Breast epithelium (tissue), 3 donors: ENCODE measurements around the gene NEUROD6.

ENCODE experiments used
- POLR2A ChIP-seq: fragments of 450-650 bp; IDR thresholded peaks from one replicate; pipeline ENCODE4 v1.6.1; 2016; ENCODE audit warnings: antibody characterized with exemption, mild to moderate bottlenecking, moderate library complexity
- POLR2AphosphoS5 ChIP-seq, 3 donors: sonication (generic); formaldehyde crosslinking; IDR thresholded peaks; one replicate each; pipeline ENCODE4 v1.6.1; 2017; ENCODE audit warnings: antibody characterized with exemption in 3 of 3
- TF ChIP-seq, protein P1 (sequence below), 3 donors: fragments of 450-650 bp; IDR thresholded peaks; one replicate each; pipeline ENCODE4 v1.5.1; 2016 to 2017; ENCODE audit warnings: antibody characterized with exemption in 3 of 3, mild to moderate bottlenecking in 3 of 3, moderate library complexity in 3 of 3

DNA sequence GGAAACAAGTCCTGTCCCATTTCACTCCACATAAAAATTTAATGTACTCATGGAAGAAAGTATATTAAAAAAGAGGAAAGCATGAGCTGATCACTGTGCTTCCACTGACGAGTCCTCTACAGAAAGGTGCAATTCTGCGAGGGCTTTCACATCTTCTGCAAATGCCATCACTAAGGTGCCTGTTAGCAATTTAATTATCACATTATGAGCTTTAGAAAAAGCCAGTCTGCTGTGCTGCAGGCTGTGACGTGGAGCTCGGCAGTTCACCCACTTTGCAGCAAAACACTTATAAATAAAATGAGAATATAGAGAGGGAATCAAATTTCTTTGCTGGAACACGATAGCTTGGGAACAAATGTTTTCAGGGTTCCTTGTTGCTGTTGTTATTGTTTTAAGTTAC lies 22.5 kb upstream of the NEUROD6 start:
- TF ChIP-seq, protein P1, sequence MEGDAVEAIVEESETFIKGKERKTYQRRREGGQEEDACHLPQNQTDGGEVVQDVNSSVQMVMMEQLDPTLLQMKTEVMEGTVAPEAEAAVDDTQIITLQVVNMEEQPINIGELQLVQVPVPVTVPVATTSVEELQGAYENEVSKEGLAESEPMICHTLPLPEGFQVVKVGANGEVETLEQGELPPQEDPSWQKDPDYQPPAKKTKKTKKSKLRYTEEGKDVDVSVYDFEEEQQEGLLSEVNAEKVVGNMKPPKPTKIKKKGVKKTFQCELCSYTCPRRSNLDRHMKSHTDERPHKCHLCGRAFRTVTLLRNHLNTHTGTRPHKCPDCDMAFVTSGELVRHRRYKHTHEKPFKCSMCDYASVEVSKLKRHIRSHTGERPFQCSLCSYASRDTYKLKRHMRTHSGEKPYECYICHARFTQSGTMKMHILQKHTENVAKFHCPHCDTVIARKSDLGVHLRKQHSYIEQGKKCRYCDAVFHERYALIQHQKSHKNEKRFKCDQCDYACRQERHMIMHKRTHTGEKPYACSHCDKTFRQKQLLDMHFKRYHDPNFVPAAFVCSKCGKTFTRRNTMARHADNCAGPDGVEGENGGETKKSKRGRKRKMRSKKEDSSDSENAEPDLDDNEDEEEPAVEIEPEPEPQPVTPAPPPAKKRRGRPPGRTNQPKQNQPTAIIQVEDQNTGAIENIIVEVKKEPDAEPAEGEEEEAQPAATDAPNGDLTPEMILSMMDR (IDR thresholded peaks at IDR 0.05): no peak
- TF ChIP-seq POLR2AphosphoS5 (IDR thresholded peaks at IDR 0.05) (no peak), POLR2A (no peak)
